ENCODE measurements around the gene SULT1C4.

DNA sequence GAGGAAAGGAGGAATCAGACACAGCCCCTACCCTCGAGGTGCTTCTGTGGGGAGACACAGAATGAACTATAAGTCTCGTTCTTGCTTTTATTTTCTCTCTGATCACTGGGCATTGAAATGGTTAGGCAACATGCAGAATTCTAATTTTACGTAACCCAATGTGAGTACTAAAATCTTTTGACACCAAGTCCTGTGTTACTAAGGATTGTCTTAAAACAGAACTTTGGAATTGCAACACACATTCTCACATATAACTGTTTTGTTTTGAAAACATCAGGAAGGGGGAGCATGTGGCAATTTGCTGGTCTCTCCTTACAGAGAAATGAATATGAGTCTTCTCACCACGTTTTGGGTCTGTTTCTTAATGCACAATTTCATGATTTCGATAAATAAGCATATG, 23.6 kb upstream of the SULT1C4 start:
- TF ChIP-seq SMAD3 (CRISPR knock-in tag; IDR thresholded peaks at IDR 0.05; ENCODE audit: borderline replicate concordance) (no peak), SP1 (CRISPR knock-in tag; conservative IDR thresholded peaks at IDR 0.05) (no peak), NR2C2 (CRISPR knock-in tag; IDR thresholded peaks at IDR 0.05) (no peak), HMGXB4 (CRISPR knock-in tag; IDR thresholded peaks at IDR 0.05) (no peak), CBFB (CRISPR knock-in tag; IDR thresholded peaks at IDR 0.05; ENCODE audit: low read depth) (no peak), ESRRA (CRISPR knock-in tag; IDR thresholded peaks at IDR 0.05; ENCODE audit: borderline replicate concordance) (no peak), ZNF512 (CRISPR knock-in tag; IDR thresholded peaks at IDR 0.05; ENCODE audit: borderline replicate concordance) (no peak), SMAD4 (CRISPR knock-in tag; IDR thresholded peaks at IDR 0.05) (no peak), FOXK1 (CRISPR knock-in tag; IDR thresholded peaks at IDR 0.05) (no peak), USF1 (CRISPR knock-in tag; IDR thresholded peaks at IDR 0.05) (no peak)
- TF ChIP-seq, protein P1, sequence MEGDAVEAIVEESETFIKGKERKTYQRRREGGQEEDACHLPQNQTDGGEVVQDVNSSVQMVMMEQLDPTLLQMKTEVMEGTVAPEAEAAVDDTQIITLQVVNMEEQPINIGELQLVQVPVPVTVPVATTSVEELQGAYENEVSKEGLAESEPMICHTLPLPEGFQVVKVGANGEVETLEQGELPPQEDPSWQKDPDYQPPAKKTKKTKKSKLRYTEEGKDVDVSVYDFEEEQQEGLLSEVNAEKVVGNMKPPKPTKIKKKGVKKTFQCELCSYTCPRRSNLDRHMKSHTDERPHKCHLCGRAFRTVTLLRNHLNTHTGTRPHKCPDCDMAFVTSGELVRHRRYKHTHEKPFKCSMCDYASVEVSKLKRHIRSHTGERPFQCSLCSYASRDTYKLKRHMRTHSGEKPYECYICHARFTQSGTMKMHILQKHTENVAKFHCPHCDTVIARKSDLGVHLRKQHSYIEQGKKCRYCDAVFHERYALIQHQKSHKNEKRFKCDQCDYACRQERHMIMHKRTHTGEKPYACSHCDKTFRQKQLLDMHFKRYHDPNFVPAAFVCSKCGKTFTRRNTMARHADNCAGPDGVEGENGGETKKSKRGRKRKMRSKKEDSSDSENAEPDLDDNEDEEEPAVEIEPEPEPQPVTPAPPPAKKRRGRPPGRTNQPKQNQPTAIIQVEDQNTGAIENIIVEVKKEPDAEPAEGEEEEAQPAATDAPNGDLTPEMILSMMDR (IDR thresholded peaks at IDR 0.05) = no peak
- TF ChIP-seq, protein P2, sequence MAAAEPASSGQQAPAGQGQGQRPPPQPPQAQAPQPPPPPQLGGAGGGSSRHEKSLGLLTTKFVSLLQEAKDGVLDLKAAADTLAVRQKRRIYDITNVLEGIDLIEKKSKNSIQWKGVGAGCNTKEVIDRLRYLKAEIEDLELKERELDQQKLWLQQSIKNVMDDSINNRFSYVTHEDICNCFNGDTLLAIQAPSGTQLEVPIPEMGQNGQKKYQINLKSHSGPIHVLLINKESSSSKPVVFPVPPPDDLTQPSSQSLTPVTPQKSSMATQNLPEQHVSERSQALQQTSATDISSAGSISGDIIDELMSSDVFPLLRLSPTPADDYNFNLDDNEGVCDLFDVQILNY (CRISPR knock-in tag; IDR thresholded peaks at IDR 0.05) = no peak
- TF ChIP-seq, protein P3, sequence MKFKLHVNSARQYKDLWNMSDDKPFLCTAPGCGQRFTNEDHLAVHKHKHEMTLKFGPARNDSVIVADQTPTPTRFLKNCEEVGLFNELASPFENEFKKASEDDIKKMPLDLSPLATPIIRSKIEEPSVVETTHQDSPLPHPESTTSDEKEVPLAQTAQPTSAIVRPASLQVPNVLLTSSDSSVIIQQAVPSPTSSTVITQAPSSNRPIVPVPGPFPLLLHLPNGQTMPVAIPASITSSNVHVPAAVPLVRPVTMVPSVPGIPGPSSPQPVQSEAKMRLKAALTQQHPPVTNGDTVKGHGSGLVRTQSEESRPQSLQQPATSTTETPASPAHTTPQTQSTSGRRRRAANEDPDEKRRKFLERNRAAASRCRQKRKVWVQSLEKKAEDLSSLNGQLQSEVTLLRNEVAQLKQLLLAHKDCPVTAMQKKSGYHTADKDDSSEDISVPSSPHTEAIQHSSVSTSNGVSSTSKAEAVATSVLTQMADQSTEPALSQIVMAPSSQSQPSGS (CRISPR knock-in tag; IDR thresholded peaks at IDR 0.05; ENCODE audit: borderline replicate concordance, low read depth) = no peak

Measured in WTC11 (cell line).